GM12874 (cell line): ENCODE data around the gene GPR78.

Experiments used
- CTCF ChIP-seq: IDR thresholded peaks from 2 replicates; pipeline ENCODE4 v1.5.1; 2011; ENCODE audit warnings: low read depth, mild to moderate bottlenecking, control low read depth, low read length, moderate library complexity; ENCODE audit not compliant: insufficient read depth

Gene GPR78

GRCh38 chr4:8553991-8554405 is 26.2 kb upstream of the GPR78 start:
- no peak for TF ChIP-seq CTCF

GRCh38 chr4:8554555-8555100 is 25.6 kb upstream of the GPR78 start:
- TF ChIP-seq CTCF, result no peak

- no peak for TF ChIP-seq CTCF
Observed at GRCh38 chr4:8555716-8556115, 24.5 kb upstream of the GPR78 start.

- TF ChIP-seq CTCF, result no peak
Observed at GRCh38 chr4:8556341-8557150, 23.6 kb upstream of the GPR78 start.

GRCh38 chr4:8557151-8558076 is 22.8 kb upstream of the GPR78 start:
- no peak for TF ChIP-seq CTCF

GRCh38 chr4:8558080-8558960 is 21.9 kb upstream of the GPR78 start:
- no peak for TF ChIP-seq CTCF

- TF ChIP-seq CTCF, result no peak
Observed at GRCh38 chr4:8559011-8559410, 21.2 kb upstream of the GPR78 start.
